Stomach smooth muscle (tissue), 2 donors: ENCODE results near the gene OR7G1.

Experiments
- H3K27ac ChIP-seq: one replicate; pipeline ENCODE4 v1.7.0; 2013; ENCODE audit warnings: mild to moderate bottlenecking, low read length, inconsistent platforms
- H3K27me3 ChIP-seq, 2 donors: one replicate each; pipeline ENCODE4 v1.7.0; 2013; ENCODE audit warnings: low read length in 2 of 2; ENCODE audit not compliant: insufficient read depth in 2 of 2, control insufficient read depth in 1 of 2
- H3K36me3 ChIP-seq, 2 donors: one replicate each; pipeline ENCODE4 v1.7.0; 2013; ENCODE audit warnings: low read length in 2 of 2; ENCODE audit not compliant: control insufficient read depth in 2 of 2, insufficient read depth in 2 of 2
- H3K4me1 ChIP-seq: one replicate; pipeline ENCODE4 v1.7.0; 2013; ENCODE audit warnings: low read length; ENCODE audit not compliant: control insufficient read depth, insufficient read depth
- H3K4me3 ChIP-seq, 2 donors: one replicate each; pipeline ENCODE4 v1.7.0; 2013; ENCODE audit warnings: low read length in 2 of 2
- H3K9ac ChIP-seq, 2 donors: one replicate each; pipeline ENCODE4 v1.7.0; 2013; ENCODE audit warnings: low read length in 2 of 2, mild to moderate bottlenecking in 1 of 2
- H3K9me3 ChIP-seq, 2 donors: one replicate each; pipeline ENCODE4 v1.7.0; 2013; ENCODE audit warnings: low read length in 2 of 2; ENCODE audit not compliant: control insufficient read depth in 2 of 2
- donor health status: healthy.
- donor health status: Pancreatic carcinoma.

Gene OR7G1

GRCh38 chr19:9115307-9115813, at the start of gene OR7G1:
OR7G1 (minus strand) TSS chr19:9115763; CDS start chr19:9115763, 0 bp downstream.
- H3K4me3 ChIP-seq = no peak within 1 kb of the TSS
- H3K27me3 ChIP-seq = peaks cover 0 to 3% of the 10 kb centered on the region in 2 donors
- no peaks in the 10 kb centered on the region for H3K4me1 ChIP-seq
- H3K9me3 ChIP-seq = no peaks in the 10 kb centered on the region
- no peaks in the 10 kb centered on the region for H3K36me3 ChIP-seq
- no peak within 1 kb of the TSS for H3K9ac ChIP-seq
- no peak within 1 kb of the TSS for H3K27ac ChIP-seq

GRCh38 chr19:9165261-9165660, 49.7 kb upstream of the OR7G1 start:
- Histone ChIP-seq H3K4me3 (no peak overlapping the region), H3K9me3 (peaks cover 0 to 9% of the 10 kb centered on the region in 2 donors), H3K27ac (no peak overlapping the region), H3K36me3 (peaks cover 29 to 30% of the 10 kb centered on the region in 2 donors), H3K9ac (no peak overlapping the region), H3K27me3 (no peaks in the 10 kb centered on the region), H3K4me1 (no peaks in the 10 kb centered on the region)

- H3K4me3 ChIP-seq = no peak overlapping the region
- H3K36me3 ChIP-seq = peaks cover 59% of the 10 kb centered on the region in 2 donors
- H3K9me3 ChIP-seq = peaks cover 0 to 9% of the 10 kb centered on the region in 2 donors
- no peak overlapping the region for H3K9ac ChIP-seq
- no peaks in the 10 kb centered on the region for H3K4me1 ChIP-seq
- no peak overlapping the region for H3K27ac ChIP-seq
- H3K27me3 ChIP-seq = no peaks in the 10 kb centered on the region
Measured at GRCh38 chr19:9161427-9161826, 45.9 kb upstream of the OR7G1 start.

- no peaks in the 10 kb centered on the region for H3K27me3 ChIP-seq
- H3K4me3 ChIP-seq = no peak overlapping the region
- peaks cover 5 to 14% of the 10 kb centered on the region in 2 donors for H3K9me3 ChIP-seq
- H3K4me1 ChIP-seq = no peaks in the 10 kb centered on the region
- H3K9ac ChIP-seq = no peak overlapping the region
- peaks cover 67 to 70% of the 10 kb centered on the region in 2 donors for H3K36me3 ChIP-seq
- no peak overlapping the region for H3K27ac ChIP-seq
Measured at GRCh38 chr19:9159891-9160290, 44.3 kb upstream of the OR7G1 start.

GRCh38 chr19:9156304-9156703, 40.7 kb upstream of the OR7G1 start:
- H3K36me3 ChIP-seq = peaks cover 51 to 52% of the 10 kb centered on the region in 2 donors
- no peaks in the 10 kb centered on the region for H3K27me3 ChIP-seq

GRCh38 chr19:9155591-9155990, 40.0 kb upstream of the OR7G1 start:
- H3K9me3 ChIP-seq = peaks cover 5 to 11% of the 10 kb centered on the region in 2 donors
- H3K27me3 ChIP-seq = no peaks in the 10 kb centered on the region
- no peaks in the 10 kb centered on the region for H3K4me1 ChIP-seq
- H3K9ac ChIP-seq = no peak overlapping the region
- H3K27ac ChIP-seq = no peak overlapping the region
- H3K36me3 ChIP-seq = peaks cover 44% of the 10 kb centered on the region in 2 donors
- H3K4me3 ChIP-seq = no peak overlapping the region

More at GRCh38 chr19:9156304-9156703, 40.7 kb upstream of the OR7G1 start:
- peaks cover 5 to 16% of the 10 kb centered on the region in 2 donors for H3K9me3 ChIP-seq
- H3K4me1 ChIP-seq = no peaks in the 10 kb centered on the region
- no peak overlapping the region for H3K9ac ChIP-seq
- no peak overlapping the region for H3K27ac ChIP-seq
- no peak overlapping the region for H3K4me3 ChIP-seq

GRCh38 chr19:9151367-9151766, 35.8 kb upstream of the OR7G1 start:
- H3K4me1 ChIP-seq = no peaks in the 10 kb centered on the region
- H3K9me3 ChIP-seq = peaks cover 5 to 7% of the 10 kb centered on the region in 2 donors
- H3K4me3 ChIP-seq = no peak overlapping the region
- no peak overlapping the region for H3K9ac ChIP-seq
- H3K36me3 ChIP-seq = peaks cover 10% of the 10 kb centered on the region in 2 donors
- H3K27me3 ChIP-seq = no peaks in the 10 kb centered on the region
- H3K27ac ChIP-seq = no peak overlapping the region

- Histone ChIP-seq H3K36me3 (peaks cover 3 to 7% of the 10 kb centered on the region in 2 donors), H3K27me3 (no peaks in the 10 kb centered on the region), H3K4me3 (no peak overlapping the region), H3K27ac (no peak overlapping the region), H3K9me3 (peaks cover 5 to 7% of the 10 kb centered on the region in 2 donors), H3K4me1 (no peaks in the 10 kb centered on the region), H3K9ac (no peak overlapping the region)
Measured at GRCh38 chr19:9150650-9151049, 35.1 kb upstream of the OR7G1 start.

GRCh38 chr19:9149997-9150396, 34.4 kb upstream of the OR7G1 start:
- Histone ChIP-seq H3K4me3 (no peak overlapping the region), H3K36me3 (peaks cover 0 to 2% of the 10 kb centered on the region in 2 donors), H3K27ac (no peak overlapping the region), H3K27me3 (no peaks in the 10 kb centered on the region), H3K9me3 (peaks cover 0 to 6% of the 10 kb centered on the region in 2 donors), H3K4me1 (no peaks in the 10 kb centered on the region), H3K9ac (no peak overlapping the region)

GRCh38 chr19:9148697-9149096, 33.1 kb upstream of the OR7G1 start:
- Histone ChIP-seq H3K9ac (no peak overlapping the region), H3K27me3 (no peaks in the 10 kb centered on the region), H3K9me3 (peaks cover 0 to 10% of the 10 kb centered on the region in 2 donors), H3K4me3 (no peak overlapping the region), H3K27ac (no peak overlapping the region), H3K4me1 (no peaks in the 10 kb centered on the region), H3K36me3 (peaks cover 0 to 2% of the 10 kb centered on the region in 2 donors)

GRCh38 chr19:9146882-9147281, 31.3 kb upstream of the OR7G1 start:
- H3K36me3 ChIP-seq = no peaks in the 10 kb centered on the region
- H3K4me3 ChIP-seq = no peak overlapping the region
- no peaks in the 10 kb centered on the region for H3K27me3 ChIP-seq
- no peaks in the 10 kb centered on the region for H3K4me1 ChIP-seq
- no peak overlapping the region for H3K9ac ChIP-seq
- H3K9me3 ChIP-seq = peaks cover 0 to 10% of the 10 kb centered on the region in 2 donors
- H3K27ac ChIP-seq = no peak overlapping the region
